Measurements from ENCODE around the gene LPA.
"Not testable (repeated sequence)": the region's sequence is repeated elsewhere in the genome, so short reads cannot be mapped to it uniquely, and the experiment has no call there.

The LPA gene

DNA sequence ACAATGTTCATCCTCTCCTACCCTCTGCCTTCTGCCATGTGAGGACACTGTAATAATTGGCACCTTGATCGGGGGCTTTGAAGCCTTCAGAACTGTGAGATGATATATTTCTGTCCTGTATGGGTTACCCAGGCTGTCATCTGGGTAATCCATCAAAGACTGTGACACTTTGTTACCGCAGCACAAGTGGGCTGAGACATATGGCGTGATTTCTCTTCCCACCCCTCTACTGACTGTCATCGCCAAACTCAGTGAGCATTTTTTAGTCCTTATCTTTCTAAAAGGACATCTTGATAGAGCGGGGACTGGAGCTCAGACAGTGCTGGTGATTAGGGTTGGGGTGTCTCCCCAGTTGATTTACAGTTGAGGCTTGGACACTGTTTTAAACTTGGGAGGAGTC lies 27.5 kb upstream of the LPA start:
- no peak overlapping the region for H3K4me3 ChIP-seq (replicated peaks; ENCODE audit: low read depth, low read length)
- TF ChIP-seq, protein P1, sequence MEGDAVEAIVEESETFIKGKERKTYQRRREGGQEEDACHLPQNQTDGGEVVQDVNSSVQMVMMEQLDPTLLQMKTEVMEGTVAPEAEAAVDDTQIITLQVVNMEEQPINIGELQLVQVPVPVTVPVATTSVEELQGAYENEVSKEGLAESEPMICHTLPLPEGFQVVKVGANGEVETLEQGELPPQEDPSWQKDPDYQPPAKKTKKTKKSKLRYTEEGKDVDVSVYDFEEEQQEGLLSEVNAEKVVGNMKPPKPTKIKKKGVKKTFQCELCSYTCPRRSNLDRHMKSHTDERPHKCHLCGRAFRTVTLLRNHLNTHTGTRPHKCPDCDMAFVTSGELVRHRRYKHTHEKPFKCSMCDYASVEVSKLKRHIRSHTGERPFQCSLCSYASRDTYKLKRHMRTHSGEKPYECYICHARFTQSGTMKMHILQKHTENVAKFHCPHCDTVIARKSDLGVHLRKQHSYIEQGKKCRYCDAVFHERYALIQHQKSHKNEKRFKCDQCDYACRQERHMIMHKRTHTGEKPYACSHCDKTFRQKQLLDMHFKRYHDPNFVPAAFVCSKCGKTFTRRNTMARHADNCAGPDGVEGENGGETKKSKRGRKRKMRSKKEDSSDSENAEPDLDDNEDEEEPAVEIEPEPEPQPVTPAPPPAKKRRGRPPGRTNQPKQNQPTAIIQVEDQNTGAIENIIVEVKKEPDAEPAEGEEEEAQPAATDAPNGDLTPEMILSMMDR (IDR thresholded peaks at IDR 0.05; ENCODE audit: low read depth, low read length, missing control alignments) = no peak
- no peak for DNase-seq (ENCODE audit: extremely low read depth, low read depth)

DNA sequence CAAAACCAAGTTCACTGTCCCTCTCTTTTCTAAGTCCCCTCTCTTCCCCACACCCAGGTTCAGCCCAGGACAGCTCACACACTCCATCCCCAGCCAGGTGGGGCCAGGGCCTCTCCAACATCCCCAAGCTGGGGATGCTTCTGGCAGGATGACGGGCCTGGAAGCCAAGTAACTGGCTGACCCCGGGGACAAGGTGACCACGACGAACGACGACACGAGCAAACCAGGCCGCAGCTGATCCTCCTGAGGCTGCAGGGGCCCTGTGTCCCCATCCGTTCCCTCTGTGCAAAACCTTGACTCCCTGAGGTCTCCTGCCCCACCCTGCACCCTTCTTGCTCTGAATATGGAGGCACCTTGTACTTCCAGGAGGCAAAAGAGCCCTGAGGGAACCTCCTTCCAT lies 26.4 kb upstream of the LPA start:
- TF ChIP-seq, protein P1 (IDR thresholded peaks at IDR 0.05; ENCODE audit: low read depth, low read length, missing control alignments) = no peak
- no peak for DNase-seq (ENCODE audit: extremely low read depth, low read depth)
- no peak overlapping the region for H3K4me3 ChIP-seq (replicated peaks; ENCODE audit: low read depth, low read length)

- TF ChIP-seq, protein P1 (IDR thresholded peaks at IDR 0.05; ENCODE audit: low read depth, low read length, missing control alignments) = no peak
- no peak for DNase-seq (ENCODE audit: extremely low read depth, low read depth)
- no peak overlapping the region for H3K4me3 ChIP-seq (replicated peaks; ENCODE audit: low read depth, low read length)
These were observed 21.8 kb upstream of the LPA start for GRCh38 chr6:160685762-160686450.

GRCh38 chr6:160685101-160685761 lies 21.2 kb upstream of the LPA start:
- DNase-seq (ENCODE audit: extremely low read depth, low read depth); H3K4me3 ChIP-seq (replicated peaks; ENCODE audit: low read depth, low read length): not testable (repeated sequence)

GRCh38 chr6:160679402-160679769 lies 15.3 kb upstream of the LPA start:
- DNase-seq (ENCODE audit: extremely low read depth, low read depth) = no peak
- H3K4me3 ChIP-seq (replicated peaks; ENCODE audit: low read depth, low read length) = no peak overlapping the region
- TF ChIP-seq, protein P1 (IDR thresholded peaks at IDR 0.05; ENCODE audit: low read depth, low read length, missing control alignments) = peak; percentile 8

DNA sequence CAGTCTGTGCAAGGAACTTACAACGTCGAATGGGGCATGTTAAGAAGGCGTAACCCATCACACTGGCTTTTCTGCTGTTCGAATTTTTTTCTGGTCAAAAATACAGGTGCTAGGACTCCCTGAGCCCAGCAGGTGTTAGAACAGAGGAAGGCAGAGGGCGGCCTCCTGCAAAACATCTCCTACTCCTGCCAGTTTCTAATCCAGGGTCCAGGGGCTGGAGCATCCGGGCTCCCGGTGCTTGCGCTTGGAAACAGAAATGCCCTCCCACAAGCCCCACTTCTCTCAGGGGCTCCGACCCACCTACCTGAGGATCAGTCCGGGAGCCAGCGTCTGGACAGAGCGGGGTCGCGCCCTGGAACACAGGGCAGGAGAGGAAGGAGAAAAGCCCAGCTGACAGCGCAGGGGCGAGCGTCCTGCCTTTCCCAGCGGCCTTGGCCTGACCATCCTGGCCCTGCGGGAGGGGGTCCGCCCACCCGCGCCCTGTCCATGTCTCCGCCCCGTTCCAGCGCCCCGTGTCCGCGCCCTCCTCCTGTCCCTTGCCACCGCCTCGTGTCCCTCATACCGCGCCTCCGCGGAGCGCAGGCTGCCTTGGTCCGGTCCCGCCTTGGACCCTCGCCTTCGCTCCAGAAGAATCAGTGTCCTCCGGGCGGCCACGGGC lies 14.8 kb upstream of the LPA start:
- TF ChIP-seq, protein P1 (IDR thresholded peaks at IDR 0.05; ENCODE audit: low read depth, low read length, missing control alignments) = no peak
- no peak overlapping the region for H3K4me3 ChIP-seq (replicated peaks; ENCODE audit: low read depth, low read length)

GRCh38 chr6:160678230-160678629 lies 14.2 kb upstream of the LPA start:
- DNase-seq (ENCODE audit: extremely low read depth, low read depth) = no peak
- TF ChIP-seq, protein P1 (IDR thresholded peaks at IDR 0.05; ENCODE audit: low read depth, low read length, missing control alignments) = no peak
- no peak overlapping the region for H3K4me3 ChIP-seq (replicated peaks; ENCODE audit: low read depth, low read length)

More for the DNA sequence above, 14.8 kb upstream of the LPA start:
- no peak for DNase-seq (ENCODE audit: extremely low read depth, low read depth)

- not testable (repeated sequence) for DNase-seq (ENCODE audit: extremely low read depth, low read depth); H3K4me3 ChIP-seq (replicated peaks; ENCODE audit: low read depth, low read length)
These were observed 12.3 kb upstream of the LPA start for GRCh38 chr6:160676418-160676817.
